Measurements from ENCODE around the gene TCF7L2.

GRCh38 chr10:113020838-113021237 lies 70.8 kb downstream of the TCF7L2 start:
- TF ChIP-seq CTCF (IDR thresholded peaks at IDR 0.05) = no peak
- TF ChIP-seq POLR2A (IDR thresholded peaks at IDR 0.05) = no peak
- no peak for TF ChIP-seq POLR2AphosphoS5 (IDR thresholded peaks at IDR 0.05; ENCODE audit: insufficient read depth in 1 of 2, low read depth in 1 of 2)
